GM21576 (cell line): ENCODE results near the gene TRAF2.
A peak's percentile ranks its signal among the peaks of the same experiment; 100 is the strongest.
"Not testable (repeated sequence)": the region's sequence is repeated elsewhere in the genome, so short reads cannot be mapped to it uniquely, and the experiment has no call there.

Experiments used
- ATAC-seq: cut with Tn5 transposase; IDR thresholded peaks from one replicate; pipeline ENCODE4 v1.9.1; 2021; ENCODE audit warnings: mild to moderate bottlenecking, moderate library complexity; ENCODE audit not compliant: unreplicated experiment

Gene TRAF2

GRCh38 chr9:136881691-136882108 is 4.6 kb upstream of the TRAF2 start:
- peak; percentile 21 for ATAC-seq

- peak; percentile 25 for ATAC-seq
Measured at GRCh38 chr9:136882109-136882946, 4.0 kb upstream of the TRAF2 start.

GRCh38 chr9:136882947-136883283 is 3.4 kb upstream of the TRAF2 start:
- ATAC-seq = not testable (repeated sequence)

- not testable (repeated sequence) for ATAC-seq
Measured at GRCh38 chr9:136883670-136884069, 2.6 kb upstream of the TRAF2 start.

GRCh38 chr9:136886610-136887597 is 588 bp downstream of the TRAF2 start:
- ATAC-seq = no peak

- ATAC-seq = no peak
Measured at GRCh38 chr9:136888454-136888853, 2.1 kb downstream of the TRAF2 start.

- ATAC-seq = no peak
Measured at GRCh38 chr9:136889858-136890257, 3.5 kb downstream of the TRAF2 start.

GRCh38 chr9:136890661-136891060 is 4.3 kb downstream of the TRAF2 start:
- no peak for ATAC-seq

- no peak for ATAC-seq
Measured at GRCh38 chr9:136896027-136896426, 9.7 kb downstream of the TRAF2 start.

GRCh38 chr9:136898483-136899100 is 12.3 kb downstream of the TRAF2 start:
- ATAC-seq = no peak

GRCh38 chr9:136899196-136899595 is 12.9 kb downstream of the TRAF2 start:
- ATAC-seq = peak; percentile 38

GRCh38 chr9:136900556-136900955 is 14.2 kb downstream of the TRAF2 start:
- no peak for ATAC-seq

- ATAC-seq = no peak
Measured at GRCh38 chr9:136900988-136901515, 14.7 kb downstream of the TRAF2 start.

- ATAC-seq = peak; percentile 52
Measured at GRCh38 chr9:136901516-136902258, 15.4 kb downstream of the TRAF2 start.

GRCh38 chr9:136902259-136902821 is 16.0 kb downstream of the TRAF2 start:
- peak; percentile 42 for ATAC-seq

- ATAC-seq = no peak
Measured at GRCh38 chr9:136903041-136903554, 16.8 kb downstream of the TRAF2 start.

- no peak for ATAC-seq
Measured at GRCh38 chr9:136906266-136906665, 19.9 kb downstream of the TRAF2 start.

GRCh38 chr9:136907011-136907914 is 20.9 kb downstream of the TRAF2 start:
- no peak for ATAC-seq
